Endometrium (tissue), 2 donors: ENCODE results near the gene TRMT61A.
"Not testable (repeated sequence)": the region's sequence is repeated elsewhere in the genome, so short reads cannot be mapped to it uniquely, and the experiment has no call there.

Experiments used
- FAIRE-seq: peaks from 2 replicates; lab custom pipeline; 2012; peaks lifted over from hg19 to GRCh38; lab: Jason Lieb, UNC
- donor health status: control.
- donor health status: control.

The TRMT61A gene

DNA sequence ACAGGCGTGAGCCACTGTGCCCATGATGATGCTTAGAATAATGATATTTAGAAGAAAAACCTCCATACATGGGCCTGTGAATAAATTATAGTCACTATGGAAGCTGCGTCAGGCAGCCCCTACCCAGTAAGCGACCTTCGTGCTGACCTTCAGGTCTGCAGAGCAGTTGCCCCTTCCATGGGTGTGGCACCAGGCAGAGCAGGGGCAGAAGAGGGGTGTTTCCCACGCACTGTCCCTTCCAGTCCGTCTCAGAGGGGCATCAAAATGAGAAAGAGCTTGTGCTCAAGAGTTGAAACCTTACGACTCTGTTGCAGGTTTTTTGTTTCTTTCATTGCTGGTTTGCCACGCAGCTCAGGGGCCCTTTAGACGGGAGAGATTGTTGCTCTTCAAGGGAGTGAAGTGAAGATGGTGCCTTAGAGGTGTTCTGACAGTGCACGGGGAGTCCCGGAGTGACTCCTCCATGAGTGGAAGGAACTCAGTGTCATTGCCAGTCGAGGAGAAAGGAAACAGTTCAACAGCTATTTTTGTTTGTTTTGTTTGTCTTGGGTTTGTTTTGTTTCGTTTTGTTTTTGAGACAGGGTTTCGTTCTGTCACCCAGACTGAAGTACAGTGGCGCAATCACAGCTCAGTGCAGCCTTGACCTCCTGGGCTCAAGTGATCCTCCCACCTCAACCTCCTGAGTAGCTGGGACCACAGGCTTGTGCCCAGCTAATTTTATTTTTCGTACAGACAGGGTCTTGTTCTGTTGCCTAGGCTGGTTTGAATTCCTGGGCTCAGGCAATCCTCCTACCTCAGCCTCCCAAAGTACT is 20.3 kb upstream of the TRMT61A start:
- FAIRE-seq = no peak

- no peak for FAIRE-seq
These were observed 18.9 kb upstream of the TRMT61A start for GRCh38 chr14:103509864-103510723.

GRCh38 chr14:103510724-103511693 is 18.0 kb upstream of the TRMT61A start:
- no peak for FAIRE-seq

DNA sequence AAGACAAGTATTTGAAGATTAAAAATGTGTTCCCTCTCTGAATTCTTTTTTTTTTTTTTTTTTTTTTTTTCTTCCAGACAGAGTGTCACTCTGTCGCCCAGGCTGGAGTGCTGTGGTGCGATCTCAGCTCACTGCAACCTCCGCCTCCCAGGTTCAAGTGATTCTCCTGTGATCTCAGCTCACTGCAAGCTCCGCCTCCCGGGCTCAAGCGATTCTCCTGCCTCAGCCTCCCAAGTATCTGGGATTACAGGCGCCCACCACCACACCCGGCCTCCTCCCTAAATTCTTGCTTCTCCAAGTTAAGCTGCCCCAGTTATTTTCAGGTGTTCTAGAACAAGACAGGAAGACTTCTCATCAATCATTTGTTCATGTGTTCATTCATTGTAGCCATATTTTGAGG is 16.8 kb upstream of the TRMT61A start:
- FAIRE-seq = not testable (repeated sequence)

GRCh38 chr14:103512701-103513611 is 16.0 kb upstream of the TRMT61A start:
- no peak for FAIRE-seq

DNA sequence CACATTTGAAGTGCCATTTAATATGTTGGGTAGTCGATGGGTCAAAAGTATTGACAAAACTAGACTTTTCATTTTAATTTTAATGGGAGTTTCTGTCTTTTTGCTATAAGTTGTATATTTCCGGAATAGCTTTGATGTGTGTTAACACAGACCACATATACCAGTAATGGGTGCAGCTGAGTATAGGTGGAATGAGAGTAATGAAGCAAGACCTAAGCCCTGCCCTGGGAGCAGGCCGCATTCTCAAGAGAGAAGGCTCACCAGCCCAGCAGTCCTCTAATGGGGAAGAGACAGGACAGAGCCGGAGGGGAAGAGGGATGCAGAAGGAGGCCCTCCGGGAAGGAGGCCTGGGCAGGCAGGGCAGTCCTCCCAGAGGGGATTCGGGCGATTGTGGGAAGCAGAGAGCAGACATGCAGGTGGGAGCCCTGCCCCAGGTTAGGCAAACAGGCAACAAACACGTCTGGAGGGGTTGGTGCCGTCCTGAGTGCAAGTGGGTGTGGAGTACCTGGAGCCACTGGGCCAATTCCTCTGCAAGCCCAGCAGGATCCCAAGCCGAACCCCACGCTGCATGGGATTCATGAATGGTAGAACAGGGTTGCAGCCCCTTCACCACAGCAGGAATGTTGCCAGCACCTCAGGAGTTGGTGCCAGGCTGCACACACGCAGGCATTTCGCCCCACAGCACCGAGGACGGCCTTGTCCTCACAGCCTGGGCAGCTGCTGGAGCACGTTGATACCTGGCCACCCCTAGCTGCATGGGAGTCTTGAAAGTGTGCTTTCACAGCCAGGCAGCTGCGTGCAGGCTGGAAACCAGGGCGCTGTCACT is 14.2 kb upstream of the TRMT61A start:
- FAIRE-seq = no peak

GRCh38 chr14:103516426-103517173 is 12.4 kb upstream of the TRMT61A start:
- no peak for FAIRE-seq

- no peak for FAIRE-seq
These were observed 11.8 kb upstream of the TRMT61A start for GRCh38 chr14:103517174-103517566.

DNA sequence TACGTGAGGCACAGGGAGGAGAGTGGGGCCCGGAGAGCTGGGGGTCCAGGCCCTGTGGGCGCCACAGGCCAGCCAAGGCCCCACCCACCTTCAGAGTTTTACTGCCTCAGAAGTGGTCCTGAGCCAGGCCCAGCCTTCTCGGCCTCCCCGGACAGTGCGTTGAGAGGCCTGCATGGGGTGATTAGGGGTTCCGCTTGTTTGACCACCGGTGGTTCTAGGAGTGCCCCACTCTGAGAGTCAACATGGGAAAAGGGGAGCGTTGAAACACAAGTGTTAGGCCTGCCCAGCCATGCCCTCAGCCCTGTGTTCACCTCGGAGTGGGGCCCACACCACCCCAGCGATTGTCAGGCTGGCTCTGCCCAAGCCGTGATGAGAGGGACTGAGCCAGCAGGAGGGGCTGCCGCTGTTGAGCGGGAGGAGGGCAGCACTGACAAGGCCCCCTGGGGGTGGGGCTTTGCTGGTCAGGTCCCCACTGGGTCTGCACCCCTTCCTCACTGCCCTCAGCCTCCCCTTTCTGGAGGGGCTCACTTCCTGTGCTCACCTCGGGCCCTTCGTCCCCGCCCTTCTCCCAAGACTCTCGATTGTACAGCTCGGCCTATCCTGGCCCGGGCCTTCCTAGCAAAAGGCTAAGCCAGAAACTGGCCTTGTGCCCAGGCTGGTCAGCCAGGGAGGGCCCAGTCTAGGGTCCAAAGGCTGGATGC is 11.1 kb upstream of the TRMT61A start:
- FAIRE-seq = no peak

GRCh38 chr14:103518422-103519042 is 10.5 kb upstream of the TRMT61A start:
- FAIRE-seq = no peak

DNA sequence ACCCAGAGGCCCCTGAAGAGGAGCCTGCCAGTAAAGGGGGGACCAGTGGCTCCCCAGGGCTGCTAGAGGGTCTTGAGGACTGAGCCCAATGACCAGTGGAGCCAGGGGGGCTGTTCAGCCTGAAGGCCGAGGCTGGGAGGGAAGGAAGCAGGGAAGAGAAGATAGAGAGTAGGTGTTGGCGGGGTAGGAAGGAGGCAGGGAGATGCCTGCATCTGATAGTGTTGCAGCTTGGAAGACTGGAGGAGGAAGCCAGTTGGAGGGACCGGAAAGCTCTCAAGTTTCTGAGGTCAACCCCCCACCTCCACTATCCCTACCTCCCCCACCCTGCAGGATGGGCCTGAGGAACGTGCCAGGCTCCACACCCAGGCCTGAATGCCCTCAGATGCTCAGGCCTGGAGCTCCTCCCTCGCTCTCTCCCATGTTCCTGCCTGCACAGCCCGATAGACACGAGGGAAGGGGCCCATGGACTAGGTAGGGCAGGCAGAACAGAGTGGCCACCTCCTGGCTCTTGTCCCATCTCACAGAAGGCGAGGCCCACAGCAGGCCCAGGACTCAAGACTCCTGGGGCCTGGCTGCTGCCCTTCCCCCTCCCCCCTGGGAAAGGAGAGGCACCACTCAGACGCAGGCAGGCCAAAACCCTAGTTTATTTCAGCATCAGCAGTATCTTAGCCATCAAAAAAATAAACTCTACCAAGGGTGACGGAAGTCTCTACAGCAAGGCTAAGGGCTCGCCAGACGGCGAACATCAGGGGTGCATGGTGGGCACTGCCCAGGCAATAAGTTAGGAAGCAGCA is 9.8 kb upstream of the TRMT61A start:
- FAIRE-seq = no peak

DNA sequence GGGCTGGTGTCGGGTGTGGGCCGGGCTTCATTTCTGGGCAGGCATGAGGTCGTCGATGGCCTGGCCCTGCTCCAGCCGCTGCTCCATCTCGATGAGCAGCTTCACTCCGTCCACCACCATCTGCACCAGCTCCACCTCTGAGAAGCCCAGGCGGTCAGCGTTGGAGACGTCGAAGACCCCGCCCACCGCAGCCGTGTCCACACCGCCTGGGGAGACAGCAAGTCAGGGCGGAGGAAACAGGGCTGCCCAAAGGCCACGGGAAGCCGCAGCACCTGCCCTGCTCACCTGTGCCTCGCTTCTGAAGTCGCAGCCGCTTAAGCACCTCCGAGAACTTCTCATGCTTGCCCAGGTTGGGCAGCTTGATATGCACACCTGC is 9.2 kb upstream of the TRMT61A start:
- FAIRE-seq = no peak

GRCh38 chr14:103520269-103520656 is 8.7 kb upstream of the TRMT61A start:
- FAIRE-seq = no peak

- FAIRE-seq = no peak
These were observed 8.1 kb upstream of the TRMT61A start for GRCh38 chr14:103520657-103521437.

- no peak for FAIRE-seq
These were observed 7.5 kb upstream of the TRMT61A start for GRCh38 chr14:103521438-103521950.

- no peak for FAIRE-seq
These were observed 6.9 kb upstream of the TRMT61A start for GRCh38 chr14:103521951-103522563.
